Gastroesophageal sphincter (tissue), 3 donors: ENCODE data around the gene NTF4.

Source experiments
- CTCF ChIP-seq, 4 experiments: fragments of 200-600 bp in 2 of 4; fragments of 450-650 bp in 2 of 4; sonication (generic) in 1 of 4; IDR thresholded peaks; one replicate each; pipeline ENCODE4 v1.5.1; 2017 to 2019; ENCODE audit warnings: antibody characterized with exemption in 4 of 4, mild to moderate bottlenecking in 2 of 4, moderate library complexity in 2 of 4
- POLR2A ChIP-seq, 2 donors: fragments of 450-650 bp; IDR thresholded peaks; one replicate each; pipeline ENCODE4 v1.6.1; 2017; ENCODE audit warnings: antibody characterized with exemption in 2 of 2, mild to moderate bottlenecking in 2 of 2, moderate library complexity in 1 of 2
- POLR2AphosphoS5 ChIP-seq: sonication (generic); formaldehyde crosslinking; IDR thresholded peaks from one replicate; pipeline ENCODE4 v1.6.1; 2017; ENCODE audit warnings: antibody characterized with exemption

DNA sequence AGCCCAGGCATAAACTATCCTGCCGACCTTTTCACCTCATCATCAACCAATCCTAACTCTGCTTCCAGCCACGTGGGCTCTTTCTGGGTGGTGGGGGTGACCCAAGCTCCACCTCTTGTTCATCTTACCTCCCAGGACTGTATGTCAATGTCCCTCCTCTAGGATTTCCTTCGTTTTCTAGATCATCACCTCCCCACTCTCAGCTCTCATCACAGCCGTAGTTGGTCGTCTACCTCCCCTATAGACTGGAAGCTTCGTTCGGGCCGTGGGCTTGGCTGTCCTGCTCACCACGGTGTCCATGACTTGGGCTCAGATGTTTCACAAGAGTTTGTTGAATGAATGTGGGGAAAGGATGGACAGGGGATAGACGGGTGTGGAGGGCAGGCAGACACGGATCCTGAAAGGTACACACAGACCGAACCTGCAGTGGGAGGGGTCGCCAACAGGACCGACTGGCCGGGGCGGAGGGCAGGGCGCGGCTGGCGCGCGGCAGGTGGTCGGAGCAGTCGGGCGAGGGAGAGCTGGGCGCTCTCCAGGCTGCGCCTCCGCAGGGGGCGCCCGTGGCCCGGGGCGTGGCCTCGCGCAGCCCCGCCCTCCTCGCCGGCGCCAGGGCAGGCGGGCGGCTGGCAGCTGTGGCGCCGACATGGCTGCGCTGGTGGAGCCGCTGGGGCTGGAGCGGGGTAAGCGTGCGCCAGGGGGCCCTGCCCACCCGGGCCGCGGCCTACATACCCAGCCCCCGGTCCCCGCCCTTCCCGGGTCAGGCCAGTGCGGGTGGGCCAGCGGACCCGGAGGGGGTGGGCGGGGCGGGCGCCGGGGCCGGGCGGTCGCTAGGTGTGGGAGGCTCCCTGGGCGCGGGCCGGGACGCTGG is 49.4 kb upstream of the NTF4 start, which contains the start of gene LIN7B:
- peak in 3 of 4 experiments; percentile 66 to 70 (median 66) for TF ChIP-seq CTCF (IDR thresholded peaks at IDR 0.05)
- no peak for TF ChIP-seq POLR2A (IDR thresholded peaks at IDR 0.05)
- TF ChIP-seq POLR2AphosphoS5: no peak
